CD14-positive monocyte (primary cell): Measurements from ENCODE around the gene ITPKB. TPM values are rescaled to one million over a fixed set of nuclear protein-coding genes. Genes with fewer than 3 reads are reported as not detected.

ENCODE experiments used
- DNase-seq, 3 donors: peaks; one replicate each; pipeline ENCODE4 v3.0.0-alpha.2; 2011 to 2022
- H2AFZ ChIP-seq: 2 replicates; pipeline ENCODE4 v1.6.0; 2012; ENCODE audit warnings: mild to moderate bottlenecking, low read depth, low read length, inconsistent platforms; ENCODE audit not compliant: insufficient read depth, poor library complexity, severe bottlenecking
- H3K27ac ChIP-seq, 2 donors: 1 replicate in 1 of 2; 2 replicates in 1 of 2; pipeline ENCODE4 v1.5.1; 2012 to 2013; ENCODE audit warnings: low read length in 2 of 2, control low read depth in 1 of 2, inconsistent platforms in 1 of 2, low read depth in 1 of 2, mild to moderate bottlenecking in 1 of 2
- H3K27me3 ChIP-seq, 2 donors: one replicate each; pipeline versions ENCODE4 v1.6.0 to v1.6.1; 2011 to 2013; ENCODE audit warnings: low read length in 2 of 2; ENCODE audit not compliant: control insufficient read depth in 2 of 2, insufficient read depth in 2 of 2
- H3K36me3 ChIP-seq, 2 donors: replicated peaks in 1 of 2; 1 replicate in 1 of 2; 2 replicates in 1 of 2; pipeline versions ENCODE4 v1.5.1 to v1.6.1; 2012 to 2013; ENCODE audit warnings: low read length in 2 of 2, control low read depth in 1 of 2, inconsistent platforms in 1 of 2, mild to moderate bottlenecking in 1 of 2; ENCODE audit not compliant: insufficient read depth in 2 of 2, control insufficient read depth in 1 of 2
- H3K4me1 ChIP-seq, 2 donors: 1 replicate in 1 of 2; 2 replicates in 1 of 2; pipeline versions ENCODE4 v1.5.1 to v1.6.1; 2012 to 2013; ENCODE audit warnings: low read length in 2 of 2, control low read depth in 1 of 2, inconsistent platforms in 1 of 2, mild to moderate bottlenecking in 1 of 2, moderate library complexity in 1 of 2; ENCODE audit not compliant: insufficient read depth in 2 of 2, control insufficient read depth in 1 of 2
- H3K4me2 ChIP-seq: replicated peaks from 2 replicates; pipeline ENCODE3; 2012; ENCODE audit warnings: low read length, moderate library complexity, mild to moderate bottlenecking; ENCODE audit not compliant: poor library complexity, severe bottlenecking; ENCODE audit errors: extremely low read depth
- H3K4me3 ChIP-seq, 3 experiments: fragments of 200-600 bp in 1 of 3; sonication (generic) in 1 of 3; replicated peaks in 1 of 3; 1 replicate in 2 of 3; 2 replicates in 1 of 3; pipeline ENCODE4 v1.5.1; 2011 to 2013; ENCODE audit warnings: low read length in 3 of 3, mild to moderate bottlenecking in 3 of 3, control low read depth in 2 of 3, low read depth in 2 of 3, inconsistent platforms in 1 of 3, moderate library complexity in 1 of 3
- H3K79me2 ChIP-seq: 2 replicates; pipeline ENCODE4 v1.6.0; 2012; ENCODE audit warnings: mild to moderate bottlenecking, control low read depth, inconsistent platforms, low read length, moderate library complexity; ENCODE audit not compliant: insufficient read depth
- H3K9ac ChIP-seq: 2 replicates; pipeline ENCODE4 v1.6.0; 2017; ENCODE audit warnings: low read length, mild to moderate bottlenecking; ENCODE audit not compliant: insufficient read depth, poor library complexity, severe bottlenecking
- H3K9me3 ChIP-seq, 2 donors: replicated peaks in 1 of 2; 1 replicate in 1 of 2; 2 replicates in 1 of 2; pipeline versions ENCODE4 v1.5.1 to v1.6.1; 2012 to 2013; ENCODE audit warnings: low read length in 2 of 2, control low read depth in 1 of 2; ENCODE audit not compliant: control insufficient read depth in 1 of 2, insufficient read depth in 1 of 2
- H4K20me1 ChIP-seq: 2 replicates; pipeline ENCODE4 v1.6.0; 2012; ENCODE audit warnings: mild to moderate bottlenecking, low read length, control low read depth, moderate library complexity; ENCODE audit not compliant: insufficient read depth
- H3K27ac Mint-ChIP-seq, 7 donors: one replicate each; pipeline ENCODE4 v1.8.0; 2020; ENCODE audit warnings: mild to moderate bottlenecking in 7 of 7, mixed read lengths in 7 of 7, moderate library complexity in 6 of 7, inconsistent platforms in 2 of 7
- H3K27me3 Mint-ChIP-seq, 3 donors: one replicate each; pipeline ENCODE4 v1.8.0; 2021 to 2022; ENCODE audit warnings: low read depth in 3 of 3, mild to moderate bottlenecking in 3 of 3, mixed read lengths in 3 of 3, moderate library complexity in 3 of 3, inconsistent platforms in 1 of 3
- H3K36me3 Mint-ChIP-seq, 2 donors: one replicate each; pipeline ENCODE4 v1.8.0; 2020; ENCODE audit warnings: mixed read lengths in 2 of 2, inconsistent platforms in 1 of 2, mild to moderate bottlenecking in 1 of 2
- H3K4me1 Mint-ChIP-seq: one replicate; pipeline ENCODE4 v1.8.0; 2020; ENCODE audit warnings: mild to moderate bottlenecking, mixed read lengths
- H3K4me3 Mint-ChIP-seq, 2 donors: one replicate each; pipeline ENCODE4 v1.8.0; 2020; ENCODE audit warnings: mild to moderate bottlenecking in 2 of 2, mixed read lengths in 2 of 2, moderate library complexity in 1 of 2
- H3K9me3 Mint-ChIP-seq, 7 donors: one replicate each; pipeline ENCODE4 v1.8.0; 2020 to 2022; ENCODE audit warnings: mixed read lengths in 7 of 7, mild to moderate bottlenecking in 6 of 7, moderate library complexity in 6 of 7, inconsistent platforms in 2 of 7
- CTCF ChIP-seq: fragments of 200-600 bp; IDR thresholded peaks from one replicate; pipeline ENCODE4 v1.8.0; 2022; ENCODE audit warnings: antibody characterized with exemption, mild to moderate bottlenecking
- WGBS: methylation state at CpG from one replicate; pipeline ENCODE4 v1.1.5; 2013; ENCODE audit warnings: missing lambda C conversion rate; ENCODE audit not compliant: insufficient coverage; 5-methylcytosine and 5-hydroxymethylcytosine counted together
- intact Hi-C, 2 donors: fragments of 100-400 bp; cut with micrococcal nuclease; formaldehyde crosslinking; loops; one replicate each; pipeline versions ENCODE4 v1.15.0 to v1.15.1; 2023
- polyA plus RNA-seq, 3 donors: library from polyadenylated mRNA; depleted of rRNA in 1 of 3; unstranded in 2 of 3; stranded (reverse) in 1 of 3; fragments of 300-500 nt in 2 of 3; fragments of >200 nt in 1 of 3; fragmentation: Illumina TruSeq in 2 of 3; gene quantifications; 1 replicate in 2 of 3; 2 replicates in 1 of 3; pipeline ENCODE4 v1.2.3, GENCODE V29; 2012 to 2021

ITPKB gene
- polyA plus RNA-seq, 3 donors, result 7.3 to 14.4 (median 10.2) TPM

- H3K36me3 Mint-ChIP-seq, result peaks cover 39 to 48% of the 10 kb centered on the region in 2 donors
- no peak for DNase-seq
Measured at GRCh38 chr1:226708967-226709396, 30.1 kb downstream of the ITPKB start.

DNA sequence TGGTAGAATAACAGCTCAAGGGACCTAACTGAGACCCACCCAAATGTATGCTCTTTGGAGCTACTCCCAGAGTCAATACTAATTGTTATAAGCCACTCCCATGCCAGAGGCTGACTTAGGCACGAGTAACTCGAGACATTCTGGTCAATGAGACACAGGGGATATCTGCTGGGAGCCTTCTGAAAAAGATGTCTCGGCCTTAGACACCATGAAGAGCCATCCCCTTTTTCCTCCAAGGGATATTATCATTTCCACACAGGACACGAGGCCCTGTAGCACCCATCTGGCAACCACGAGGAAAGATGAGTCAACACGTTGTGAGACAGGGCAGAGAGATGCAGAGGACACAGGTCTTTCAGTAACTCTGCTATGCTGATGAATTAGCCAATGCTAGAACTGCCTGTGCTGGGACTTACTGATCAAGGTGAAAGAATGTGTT lies 30.7 kb downstream of the ITPKB start:
- Mint-ChIP-seq H3K9me3 (no peaks in the 10 kb centered on the region), H3K4me1 (peaks cover 52% of the 10 kb centered on the region), H3K36me3 (peaks cover 33 to 43% of the 10 kb centered on the region in 2 donors), H3K27ac (peak overlapping the region in 6 of 7 donors; percentile 6 to 91 (median 56)), H3K4me3 (no peak overlapping the region), H3K27me3 (peaks cover 0 to 5% (median 0%) of the 10 kb centered on the region in 3 donors)
- H2AFZ ChIP-seq, result no peak overlapping the region
- no peak overlapping the region for H3K4me2 ChIP-seq
- 37% methylated on average over 6 of the region's 6 CpGs for WGBS
- H3K4me1 ChIP-seq, result peaks cover 31 to 34% of the 10 kb centered on the region in 2 donors
- peak; percentile 32 to 58 (median 38) for DNase-seq
- intact Hi-C loops, result no loop called here
- peaks cover 41% of the 10 kb centered on the region for H4K20me1 ChIP-seq
- H3K9me3 ChIP-seq, result no peaks in the 10 kb centered on the region
- peak overlapping the region in 1 of 2 donors; percentile 26 for H3K27ac ChIP-seq
- peaks cover 71% of the 10 kb centered on the region for H3K79me2 ChIP-seq
- no peak overlapping the region for H3K4me3 ChIP-seq
- peaks cover 6 to 32% of the 10 kb centered on the region in 2 donors for H3K36me3 ChIP-seq
- H3K9ac ChIP-seq, result no peak overlapping the region
- H3K27me3 ChIP-seq, result no peaks in the 10 kb centered on the region
- no peak for TF ChIP-seq CTCF

More at GRCh38 chr1:226708967-226709396, 30.1 kb downstream of the ITPKB start:
- Mint-ChIP-seq H3K9me3 (peaks cover 0 to 3% (median 0%) of the 10 kb centered on the region in 7 donors), H3K27me3 (peaks cover 0 to 5% (median 0%) of the 10 kb centered on the region in 3 donors), H3K27ac (peak overlapping the region in 5 of 7 donors; percentile 14 to 91 (median 57)), H3K4me3 (no peak overlapping the region), H3K4me1 (peaks cover 51% of the 10 kb centered on the region)
- H3K27me3 ChIP-seq, result no peaks in the 10 kb centered on the region
- H3K9me3 ChIP-seq, result no peaks in the 10 kb centered on the region
- H3K36me3 ChIP-seq, result peaks cover 6 to 39% of the 10 kb centered on the region in 2 donors
- no peak overlapping the region for H3K4me3 ChIP-seq
- H3K9ac ChIP-seq, result no peak overlapping the region
- H3K27ac ChIP-seq, result peak overlapping the region in 1 of 2 donors; percentile 26
- peaks cover 27 to 29% of the 10 kb centered on the region in 2 donors for H3K4me1 ChIP-seq
- 51% methylated on average over 3 of the region's 5 CpGs for WGBS
- H2AFZ ChIP-seq, result no peak overlapping the region
- no peak for TF ChIP-seq CTCF
- peaks cover 41% of the 10 kb centered on the region for H4K20me1 ChIP-seq
- H3K4me2 ChIP-seq, result no peak overlapping the region
- H3K79me2 ChIP-seq, result peaks cover 71% of the 10 kb centered on the region
- intact Hi-C loops, result no loop called here
